Epidermal melanocyte (primary cell): ENCODE measurements around the gene ACVRL1.

ENCODE experiments used
- DNase-seq: peaks from one replicate; pipeline ENCODE4 v3.0.0; 2011; ENCODE audit warnings: low spot score; ENCODE audit not compliant: insufficient read length

ACVRL1 gene

GRCh38 chr12:51942056-51942455 lies 34.8 kb downstream of the ACVRL1 start:
- DNase-seq, result no peak

- DNase-seq, result no peak
Observed at GRCh38 chr12:51942501-51943000, 35.2 kb downstream of the ACVRL1 start.

GRCh38 chr12:51943346-51943745 lies 36.0 kb downstream of the ACVRL1 start:
- no peak for DNase-seq

GRCh38 chr12:51944608-51945233 lies 37.4 kb downstream of the ACVRL1 start:
- no peak for DNase-seq

- DNase-seq, result no peak
Observed at GRCh38 chr12:51947246-51947996, 40.1 kb downstream of the ACVRL1 start.

- DNase-seq, result no peak
Observed at GRCh38 chr12:51948066-51948465, 40.8 kb downstream of the ACVRL1 start.

GRCh38 chr12:51949342-51950030 lies 42.2 kb downstream of the ACVRL1 start:
- no peak for DNase-seq

GRCh38 chr12:51950682-51951198 lies 43.4 kb downstream of the ACVRL1 start:
- no peak for DNase-seq

GRCh38 chr12:51951199-51951842 lies 44.0 kb downstream of the ACVRL1 start, which contains the start of gene ACVR1B:
Gene ACVR1B (plus strand): TSS chr12:51951699. CDS start chr12:51951744, 45 bp downstream.
- DNase-seq, result peak; percentile 65

- DNase-seq, result no peak
Observed at GRCh38 chr12:51951843-51952722, 44.8 kb downstream of the ACVRL1 start.

GRCh38 chr12:51953089-51953488 lies 45.8 kb downstream of the ACVRL1 start:
- no peak for DNase-seq

- DNase-seq, result no peak
Observed at GRCh38 chr12:51953864-51954263, 46.6 kb downstream of the ACVRL1 start.

GRCh38 chr12:51954561-51955361 lies 47.5 kb downstream of the ACVRL1 start:
- no peak for DNase-seq

- DNase-seq, result no peak
Observed at GRCh38 chr12:51955702-51956101, 48.4 kb downstream of the ACVRL1 start.

GRCh38 chr12:51958542-51958941 lies 51.2 kb downstream of the ACVRL1 start:
- DNase-seq, result no peak

- DNase-seq, result no peak
Observed at GRCh38 chr12:51959211-51959610, 51.9 kb downstream of the ACVRL1 start.

- no peak for DNase-seq
Observed at GRCh38 chr12:51959921-51960320, 52.6 kb downstream of the ACVRL1 start.

- no peak for DNase-seq
Observed at GRCh38 chr12:51960488-51960887, 53.2 kb downstream of the ACVRL1 start.

GRCh38 chr12:51960890-51961289 lies 53.6 kb downstream of the ACVRL1 start:
- DNase-seq, result no peak

GRCh38 chr12:51961834-51962233 lies 54.5 kb downstream of the ACVRL1 start:
- no peak for DNase-seq
